Activated CD4-positive, alpha-beta T cell treated with anti-CD3 and anti-CD28 coated beads for 1 hour (primary cell): Measurements from ENCODE around the gene GPR42.
"Not testable (repeated sequence)": the region's sequence is repeated elsewhere in the genome, so short reads cannot be mapped to it uniquely, and the experiment has no call there.

Experiments used
- DNase-seq: peaks from one replicate; pipeline ENCODE4 v3.0.0-alpha.2; 2020

Gene GPR42

GRCh38 chr19:35347171-35347929 lies 23.5 kb upstream of the GPR42 start, which contains the start of gene FFAR1:
TSS of gene FFAR1 (plus strand) at chr19:35347902. CDS start at chr19:35351552, 3,650 bp downstream.
- DNase-seq, result no peak

- no peak for DNase-seq
Measured at GRCh38 chr19:35347930-35348298, 23.0 kb upstream of the GPR42 start.

DNA sequence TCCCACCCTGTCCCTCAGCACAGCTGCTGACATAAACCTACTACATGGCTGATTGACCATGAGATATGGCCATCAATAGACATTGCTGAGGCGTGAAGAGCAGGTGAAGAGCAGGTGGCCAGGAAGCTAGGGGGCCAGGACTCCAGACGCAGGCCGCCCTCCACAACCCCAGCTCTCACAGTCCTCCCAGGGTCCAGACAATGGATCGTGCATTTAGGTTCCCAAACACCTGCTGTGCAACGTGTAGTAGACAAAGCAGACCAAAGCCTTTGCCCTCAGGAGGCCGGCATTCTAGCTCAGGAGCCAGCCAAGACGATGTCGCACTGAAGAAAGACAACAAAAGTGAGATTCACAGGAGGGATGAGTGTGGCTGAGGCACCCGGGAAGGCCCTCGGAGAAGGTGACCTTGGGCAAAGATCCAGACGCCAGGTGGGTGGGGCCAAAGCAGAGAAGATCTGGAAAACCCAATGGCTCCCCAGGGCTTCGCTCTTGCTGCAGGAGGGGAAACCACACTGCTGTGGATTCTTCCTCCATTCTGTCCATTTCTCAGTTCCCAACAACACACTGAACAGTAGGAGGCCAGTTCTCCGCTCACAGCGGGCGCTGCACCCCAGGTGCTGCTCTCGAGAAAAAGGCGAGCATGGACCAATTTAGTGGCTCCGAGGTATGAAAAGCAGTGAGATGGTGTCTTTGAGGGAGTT lies 21.8 kb upstream of the GPR42 start:
- DNase-seq, result no peak

DNA sequence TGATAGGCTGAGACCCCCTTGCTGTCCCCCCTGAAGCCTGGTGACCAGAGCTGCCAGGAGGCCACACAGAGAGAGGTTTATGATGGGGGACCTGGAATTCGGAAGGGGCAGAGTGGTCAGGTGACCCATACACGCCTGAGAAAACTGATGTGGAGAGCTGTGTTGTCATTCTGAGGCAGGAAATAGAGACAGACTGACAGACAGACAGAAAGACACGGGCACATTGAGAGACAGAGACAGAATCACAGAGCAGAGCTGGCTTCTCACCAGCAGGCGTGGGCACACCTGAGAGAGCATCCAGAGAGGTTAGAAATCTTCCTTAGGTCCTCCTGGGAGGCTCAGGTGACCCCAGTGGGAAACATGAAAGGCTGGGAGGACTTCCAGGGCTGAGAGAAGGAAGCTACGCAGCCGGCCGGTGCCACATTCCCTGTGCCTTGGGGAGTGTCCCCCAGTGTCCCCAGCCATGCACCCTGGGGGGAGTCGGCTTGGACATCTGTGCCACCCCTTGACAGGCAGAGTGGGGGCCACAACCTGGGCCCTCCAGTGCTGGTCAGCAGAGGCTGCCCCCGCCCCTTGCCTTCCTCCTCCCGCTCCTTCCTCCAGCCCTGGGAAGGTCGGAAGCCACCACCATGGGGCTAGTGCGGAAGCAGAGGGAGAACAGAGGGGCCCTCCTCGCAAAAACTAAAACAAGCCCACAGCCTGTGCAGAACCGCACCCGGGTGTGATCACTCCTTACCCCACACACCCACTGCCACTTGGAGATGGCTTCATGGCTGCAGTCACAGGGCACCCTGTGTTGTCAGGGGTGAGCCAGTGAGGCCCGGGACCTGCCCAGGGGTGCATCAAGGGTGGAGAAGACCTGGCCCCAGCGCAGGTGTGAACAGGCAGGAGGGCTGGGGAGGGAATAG lies 21.0 kb upstream of the GPR42 start:
- DNase-seq, result no peak

DNA sequence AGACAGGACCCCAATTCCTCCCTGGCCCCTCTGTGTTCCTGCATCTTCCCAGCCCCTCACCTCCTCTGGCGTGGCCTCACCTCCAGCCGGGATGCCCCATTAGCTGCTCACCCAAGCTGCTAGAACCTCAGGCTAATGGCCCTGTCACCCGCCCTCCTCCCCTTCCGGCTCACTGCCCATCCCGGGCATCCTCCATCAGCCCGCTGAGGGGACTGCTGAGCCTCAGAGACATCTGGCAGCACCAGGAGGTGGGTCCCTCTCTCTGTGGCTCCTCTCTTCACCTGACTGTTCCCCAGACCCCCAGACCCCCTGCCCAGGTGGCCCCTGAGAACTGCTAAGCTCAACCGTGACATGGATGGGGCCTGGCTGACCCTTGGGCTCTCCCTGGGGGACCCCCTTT lies 20.3 kb upstream of the GPR42 start:
- DNase-seq, result no peak

GRCh38 chr19:35351411-35352176 lies 19.3 kb upstream of the GPR42 start:
- no peak for DNase-seq

DNA sequence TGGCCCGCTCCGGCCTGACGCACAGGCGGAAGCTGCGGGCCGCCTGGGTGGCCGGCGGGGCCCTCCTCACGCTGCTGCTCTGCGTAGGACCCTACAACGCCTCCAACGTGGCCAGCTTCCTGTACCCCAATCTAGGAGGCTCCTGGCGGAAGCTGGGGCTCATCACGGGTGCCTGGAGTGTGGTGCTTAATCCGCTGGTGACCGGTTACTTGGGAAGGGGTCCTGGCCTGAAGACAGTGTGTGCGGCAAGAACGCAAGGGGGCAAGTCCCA lies 18.8 kb upstream of the GPR42 start:
- no peak for DNase-seq

DNA sequence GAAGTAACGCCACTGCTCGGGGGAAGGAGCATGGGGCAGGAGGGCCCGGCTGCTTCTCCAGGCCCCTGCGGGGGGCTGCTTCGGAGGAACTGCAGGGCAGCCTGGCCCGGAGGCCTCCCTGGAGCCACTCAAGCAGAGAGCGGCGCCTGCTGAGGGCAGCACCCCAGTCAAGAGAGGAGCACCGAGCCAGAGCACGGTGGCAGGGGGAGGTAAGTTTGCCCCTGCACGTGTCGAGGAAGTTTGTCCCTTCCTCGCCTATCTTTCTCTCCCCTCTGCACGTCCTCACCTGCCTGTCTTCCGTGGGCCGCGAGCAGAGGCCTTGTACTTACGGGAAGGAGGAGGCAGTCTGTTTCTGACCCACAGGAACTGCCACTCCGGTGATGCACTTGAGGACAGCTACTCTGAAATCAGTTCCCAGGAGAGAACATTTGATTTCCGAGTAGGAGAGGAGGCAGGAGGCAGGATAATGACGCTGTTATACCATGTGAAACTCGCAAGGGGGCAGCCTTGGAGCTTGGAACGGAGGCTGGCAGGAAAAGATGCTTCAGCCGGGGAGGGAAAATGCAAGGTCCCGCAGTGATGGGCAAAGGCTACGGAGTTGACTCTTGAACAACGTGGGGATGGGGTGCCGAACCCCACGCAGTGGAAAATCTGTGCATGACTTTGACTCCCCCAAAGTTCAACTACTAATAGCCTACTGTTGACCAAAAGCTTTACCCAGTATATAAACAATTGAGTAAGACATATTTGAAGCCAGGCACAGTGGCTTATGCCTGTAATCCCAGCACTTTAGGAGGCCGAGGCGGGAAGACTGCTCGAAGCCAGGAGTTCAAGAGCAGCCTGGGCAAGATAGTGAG lies 18.2 kb upstream of the GPR42 start:
- peak; percentile 50 for DNase-seq

DNA sequence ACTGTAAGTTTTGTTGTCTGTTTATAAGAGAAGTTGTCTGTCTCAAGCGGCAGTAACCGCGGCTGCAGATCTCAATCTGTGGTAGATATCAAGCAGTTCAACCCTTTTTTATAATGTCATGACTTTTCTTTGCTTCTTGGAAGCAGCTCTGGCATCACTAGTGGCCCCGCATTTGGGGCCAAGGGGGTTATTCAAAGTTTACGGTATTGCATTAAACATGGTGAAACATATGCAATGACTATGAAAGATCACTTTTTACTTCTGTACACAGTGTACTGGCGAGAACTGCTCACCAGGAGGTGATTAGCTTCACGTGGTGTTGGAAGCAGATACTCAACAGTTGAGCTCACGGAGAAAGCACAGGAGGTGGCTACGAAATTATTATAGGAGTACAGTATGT lies 17.2 kb upstream of the GPR42 start:
- no peak for DNase-seq

- no peak for DNase-seq
Measured at GRCh38 chr19:35354898-35355297, 16.0 kb upstream of the GPR42 start.

DNA sequence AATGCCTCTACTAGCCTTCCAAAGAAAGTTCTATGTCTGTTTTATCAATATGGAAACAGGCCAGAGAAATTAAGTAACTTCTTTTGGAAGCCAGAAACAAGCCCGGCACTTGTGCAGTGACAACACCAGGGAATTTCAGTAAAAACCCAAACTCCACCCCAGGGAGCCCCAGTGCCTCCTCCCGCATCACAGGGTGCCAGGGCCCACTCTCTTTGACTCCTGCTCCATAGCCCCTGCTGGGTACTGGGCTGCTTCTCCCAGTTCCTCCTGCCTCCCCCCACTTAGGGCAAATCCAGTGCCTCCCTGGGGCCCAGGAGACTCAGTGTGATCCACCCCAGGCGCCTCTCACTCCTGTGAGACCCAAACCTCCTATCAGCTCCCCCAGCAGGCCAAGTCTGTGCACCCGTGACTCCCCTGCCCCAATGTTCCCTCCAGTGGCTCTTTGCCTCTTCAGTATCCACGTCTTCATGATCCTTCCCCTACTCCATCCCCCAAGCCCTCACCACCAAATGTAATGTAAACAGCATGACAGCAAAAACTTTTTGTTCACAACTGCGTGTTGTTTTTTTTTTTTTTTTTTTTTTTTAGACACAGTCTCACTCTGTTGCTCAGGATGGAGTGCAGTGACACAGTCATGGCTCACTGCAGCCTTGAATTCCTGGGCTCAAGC lies 14.9 kb upstream of the GPR42 start:
- DNase-seq, result no peak

DNA sequence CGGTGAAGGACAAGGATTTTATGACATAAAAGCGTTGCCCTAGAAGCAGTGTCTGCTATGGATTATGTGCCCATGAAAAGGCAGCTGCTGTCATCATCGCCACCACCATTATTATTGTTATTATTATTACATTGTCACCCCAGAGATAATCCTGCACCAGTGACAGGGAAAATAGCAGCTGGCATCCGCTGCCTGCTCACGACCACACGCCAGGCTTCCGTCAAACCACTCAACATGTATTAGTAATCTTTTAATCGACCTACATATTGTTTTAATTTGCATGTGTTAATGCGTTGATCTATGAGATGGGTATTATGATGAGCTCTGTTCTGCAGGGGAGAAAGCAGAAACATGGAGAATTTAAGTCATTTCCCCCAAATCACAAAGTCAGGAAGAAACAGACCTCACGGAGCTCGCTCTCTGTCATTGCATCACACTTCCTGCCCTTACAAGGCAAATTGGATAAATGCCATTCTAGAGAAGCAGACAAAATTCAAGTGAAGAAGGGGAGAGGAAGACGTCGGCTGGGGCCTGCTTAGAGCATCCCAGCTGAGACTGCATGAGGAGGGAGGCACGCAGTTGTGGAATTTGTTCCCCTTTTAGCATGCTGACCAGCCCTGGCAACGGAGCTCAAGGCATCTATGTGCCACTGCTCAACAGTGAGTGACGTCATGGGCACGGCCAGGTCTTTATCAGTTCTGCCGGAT lies 12.8 kb upstream of the GPR42 start, which contains the start of gene FFAR3:
Gene FFAR3 (plus strand): TSS at position 594 of the 707 bp plus-strand sequence. CDS start 431 bp downstream, outside the sequence.
- DNase-seq, result no peak

DNA sequence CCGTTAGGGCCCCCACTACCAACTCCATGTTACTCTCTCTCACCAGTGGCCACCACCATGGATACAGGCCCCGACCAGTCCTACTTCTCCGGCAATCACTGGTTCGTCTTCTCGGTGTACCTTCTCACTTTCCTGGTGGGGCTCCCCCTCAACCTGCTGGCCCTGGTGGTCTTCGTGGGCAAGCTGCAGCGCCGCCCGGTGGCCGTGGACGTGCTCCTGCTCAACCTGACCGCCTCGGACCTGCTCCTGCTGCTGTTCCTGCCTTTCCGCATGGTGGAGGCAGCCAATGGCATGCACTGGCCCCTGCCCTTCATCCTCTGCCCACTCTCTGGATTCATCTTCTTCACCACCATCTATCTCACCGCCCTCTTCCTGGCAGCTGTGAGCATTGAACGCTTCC lies 12.0 kb upstream of the GPR42 start:
- not testable (repeated sequence) for DNase-seq

- not testable (repeated sequence) for DNase-seq
Measured at GRCh38 chr19:35359395-35359794, 11.5 kb upstream of the GPR42 start.

DNA sequence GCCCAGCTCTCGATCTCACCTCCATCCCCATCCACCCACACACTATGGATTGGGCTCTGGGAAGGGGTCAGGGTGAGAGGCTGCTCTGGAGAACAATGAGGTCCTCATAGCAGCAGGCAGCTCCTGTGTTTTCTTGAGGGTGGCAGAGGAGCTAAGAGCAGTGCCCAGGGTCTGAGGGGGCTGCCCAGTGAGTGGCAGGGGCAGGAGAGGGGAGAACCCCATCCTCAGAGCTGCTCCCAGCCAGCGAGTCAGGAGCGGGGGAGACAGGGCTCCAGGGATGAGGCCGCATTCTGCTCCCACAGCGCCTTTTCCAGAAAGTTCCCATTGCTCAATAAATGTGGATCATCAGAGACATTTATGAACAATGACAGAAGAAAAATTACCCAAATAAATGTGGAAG lies 10.8 kb upstream of the GPR42 start:
- DNase-seq, result not testable (repeated sequence)

DNA sequence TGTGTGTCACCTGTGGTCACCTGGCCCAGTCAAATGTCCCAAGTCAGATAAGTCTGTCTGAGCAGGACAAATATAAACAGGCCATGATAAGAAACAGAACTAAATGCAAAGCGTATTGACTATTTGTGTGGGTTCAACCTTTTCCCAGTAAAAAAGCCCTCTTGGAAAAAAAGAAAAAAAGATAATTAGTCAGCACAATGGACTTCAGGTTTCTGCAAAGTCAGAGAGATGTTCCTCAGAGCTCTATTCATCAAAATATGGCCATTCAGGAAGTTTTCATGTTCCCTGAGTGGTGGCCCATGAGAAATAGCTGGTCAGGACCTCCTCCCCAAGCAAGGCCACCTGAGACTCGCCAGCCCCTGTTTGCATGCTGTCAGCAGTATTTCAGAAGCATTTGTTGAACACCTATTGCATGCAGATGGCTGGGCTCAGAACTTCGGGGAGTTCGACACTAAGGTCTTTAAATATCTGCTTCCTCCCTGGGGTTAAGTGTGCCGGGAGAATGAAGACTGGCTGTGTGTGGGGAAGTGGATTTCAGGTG lies 9.9 kb upstream of the GPR42 start:
- no peak for DNase-seq

- DNase-seq, result no peak
Measured at GRCh38 chr19:35362261-35363000, 8.4 kb upstream of the GPR42 start.

- no peak for DNase-seq
Measured at GRCh38 chr19:35363001-35363590, 7.8 kb upstream of the GPR42 start.
